ENCODE results near the gene SLC38A11. TPM values are rescaled to one million over a fixed set of nuclear protein-coding genes. Genes with fewer than 3 reads are reported as not detected.

Gene SLC38A11
- total RNA-seq, 2 donors from 2014 or later = not detected

DNA sequence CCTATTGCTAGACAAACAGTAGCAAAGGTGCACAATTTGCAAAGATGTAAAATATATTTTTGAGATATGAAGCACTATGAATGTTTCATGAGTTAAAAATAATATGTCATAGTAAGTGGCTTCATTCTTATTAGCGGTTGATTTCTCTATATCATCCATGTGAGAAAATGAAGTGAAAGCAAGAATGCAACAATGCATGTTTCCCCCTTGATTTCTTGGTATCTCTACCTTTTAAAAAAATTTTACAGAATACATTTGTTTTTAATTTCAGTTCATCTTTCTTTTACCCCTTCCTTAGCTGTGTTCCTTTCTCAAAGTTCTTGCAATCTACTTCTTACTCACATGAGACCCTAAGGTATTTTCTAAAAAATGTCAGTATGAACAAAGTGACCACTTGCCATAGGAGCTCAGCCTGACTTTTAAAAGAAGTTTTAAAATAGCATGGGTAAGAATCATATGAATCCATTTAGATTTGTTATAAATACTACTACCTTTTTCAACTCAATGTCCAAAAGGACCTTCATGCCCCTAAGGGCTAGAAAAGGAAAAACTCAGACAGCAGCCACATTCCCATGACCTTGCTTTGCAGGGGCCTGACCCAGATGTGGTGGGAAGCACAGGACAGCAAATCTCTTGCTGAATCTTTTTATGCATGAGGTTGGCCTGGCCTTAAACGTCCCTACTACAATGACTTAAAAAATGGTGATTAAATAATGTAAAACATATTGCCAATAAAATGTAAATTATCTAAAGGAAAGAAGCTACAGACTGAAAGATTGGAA, 14.8 kb upstream of the SLC38A11 start:
- Histone ChIP-seq H3K9ac (ENCODE audit: extremely low read depth, low read length, poor library complexity, severe bottlenecking) (no peak overlapping the region), H3K4me1 (ENCODE audit: control insufficient read depth, insufficient read depth, low read length) (peaks cover 3% of the 10 kb centered on the region), H3K4me3 (ENCODE audit: low read length) (peak overlapping the region; percentile 50), H3K36me3 (ENCODE audit: control insufficient read depth, insufficient read depth, low read length) (no peaks in the 10 kb centered on the region), H3K27ac (ENCODE audit: low read depth, low read length) (peak overlapping the region; percentile 59), H3K9me3 (ENCODE audit: control insufficient read depth, low read length) (peaks cover 52% of the 10 kb centered on the region), H3K27me3 (ENCODE audit: control insufficient read depth, insufficient read depth, low read length, poor library complexity, severe bottlenecking) (no peaks in the 10 kb centered on the region)
- no peak overlapping the region for H3K4me3 Mint-ChIP-seq
- peaks cover 27% of the 10 kb centered on the region for H3K9me3 Mint-ChIP-seq
- no peaks in the 10 kb centered on the region for H3K4me1 Mint-ChIP-seq
- H3K27ac Mint-ChIP-seq = no peak overlapping the region
- 92% methylated on average over 2 of the region's 2 CpGs; no CpG with 5 or more reads in 1 of the 2 experiments for WGBS, 2 experiments (ENCODE audit: insufficient coverage in 1 of 2, insufficient read length in 1 of 2)
- TF ChIP-seq, protein P1, sequence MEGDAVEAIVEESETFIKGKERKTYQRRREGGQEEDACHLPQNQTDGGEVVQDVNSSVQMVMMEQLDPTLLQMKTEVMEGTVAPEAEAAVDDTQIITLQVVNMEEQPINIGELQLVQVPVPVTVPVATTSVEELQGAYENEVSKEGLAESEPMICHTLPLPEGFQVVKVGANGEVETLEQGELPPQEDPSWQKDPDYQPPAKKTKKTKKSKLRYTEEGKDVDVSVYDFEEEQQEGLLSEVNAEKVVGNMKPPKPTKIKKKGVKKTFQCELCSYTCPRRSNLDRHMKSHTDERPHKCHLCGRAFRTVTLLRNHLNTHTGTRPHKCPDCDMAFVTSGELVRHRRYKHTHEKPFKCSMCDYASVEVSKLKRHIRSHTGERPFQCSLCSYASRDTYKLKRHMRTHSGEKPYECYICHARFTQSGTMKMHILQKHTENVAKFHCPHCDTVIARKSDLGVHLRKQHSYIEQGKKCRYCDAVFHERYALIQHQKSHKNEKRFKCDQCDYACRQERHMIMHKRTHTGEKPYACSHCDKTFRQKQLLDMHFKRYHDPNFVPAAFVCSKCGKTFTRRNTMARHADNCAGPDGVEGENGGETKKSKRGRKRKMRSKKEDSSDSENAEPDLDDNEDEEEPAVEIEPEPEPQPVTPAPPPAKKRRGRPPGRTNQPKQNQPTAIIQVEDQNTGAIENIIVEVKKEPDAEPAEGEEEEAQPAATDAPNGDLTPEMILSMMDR (conservative IDR thresholded peaks at IDR 0.05) = no peak
- H3K36me3 Mint-ChIP-seq (ENCODE audit: low read depth) = peaks cover 9% of the 10 kb centered on the region
- no peaks in the 10 kb centered on the region for H3K27me3 Mint-ChIP-seq (ENCODE audit: insufficient read depth)
- DNase-seq = no peak

DNA sequence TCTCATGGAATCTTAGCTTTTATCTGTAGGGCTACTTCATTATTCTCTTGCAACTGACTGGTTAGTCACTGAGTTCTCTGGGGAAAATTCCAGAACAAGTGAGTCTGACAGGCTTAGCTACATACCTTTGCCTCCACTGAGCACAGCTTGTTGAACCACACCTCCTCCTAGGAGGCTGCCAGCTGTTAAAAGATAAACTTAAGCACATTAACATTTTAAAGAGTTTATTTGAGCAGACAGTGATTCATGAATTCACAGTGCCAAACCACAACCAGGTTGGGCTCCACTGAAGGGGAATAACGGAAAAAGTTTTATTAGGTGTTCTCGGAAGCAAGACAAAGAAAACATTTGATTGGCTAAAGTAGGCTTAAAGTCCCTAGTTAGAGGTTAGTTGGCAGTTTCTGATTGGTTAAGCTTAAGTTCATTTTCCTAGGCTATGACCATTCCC, 12.5 kb upstream of the SLC38A11 start:
- Mint-ChIP-seq H3K4me1 (no peaks in the 10 kb centered on the region), H3K9me3 (peaks cover 27% of the 10 kb centered on the region), H3K36me3 (ENCODE audit: low read depth) (peaks cover 9% of the 10 kb centered on the region), H3K27me3 (ENCODE audit: insufficient read depth) (no peaks in the 10 kb centered on the region), H3K27ac (no peak overlapping the region), H3K4me3 (no peak overlapping the region)
- Histone ChIP-seq H3K27ac (ENCODE audit: low read depth, low read length) (no peak overlapping the region), H3K9me3 (ENCODE audit: control insufficient read depth, low read length) (peaks cover 52% of the 10 kb centered on the region), H3K9ac (ENCODE audit: extremely low read depth, low read length, poor library complexity, severe bottlenecking) (peak overlapping the region; percentile 9), H3K27me3 (ENCODE audit: control insufficient read depth, insufficient read depth, low read length, poor library complexity, severe bottlenecking) (no peaks in the 10 kb centered on the region), H3K4me3 (ENCODE audit: low read length) (peak overlapping the region; percentile 32), H3K4me1 (ENCODE audit: control insufficient read depth, insufficient read depth, low read length) (peaks cover 3% of the 10 kb centered on the region), H3K36me3 (ENCODE audit: control insufficient read depth, insufficient read depth, low read length) (no peaks in the 10 kb centered on the region)
- TF ChIP-seq, protein P1 (conservative IDR thresholded peaks at IDR 0.05) = no peak
- 96% methylated on average over 2 of the region's 2 CpGs; no CpG with 5 or more reads in 1 of the 2 experiments for WGBS, 2 experiments (ENCODE audit: insufficient coverage in 1 of 2, insufficient read length in 1 of 2)
- DNase-seq = peak; percentile 56

DNA sequence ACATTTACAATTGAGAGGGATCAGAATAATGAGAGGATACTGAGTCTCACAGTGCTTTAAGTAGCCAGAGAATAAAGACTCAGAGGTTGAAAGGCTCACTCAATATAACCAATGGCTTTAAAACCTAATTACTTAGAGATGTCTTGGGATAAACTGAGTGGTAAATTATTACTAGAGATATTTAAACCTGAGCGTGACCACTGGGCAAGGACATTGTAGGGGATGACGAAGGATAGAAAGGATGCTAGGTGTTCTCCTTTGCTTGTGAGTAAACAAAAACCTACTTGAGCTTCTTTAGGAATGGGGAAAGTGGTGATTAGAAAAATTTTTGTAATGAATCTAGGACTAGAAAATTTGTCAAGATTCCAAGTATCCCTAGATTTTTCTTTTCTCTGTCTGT, 12.0 kb upstream of the SLC38A11 start:
- H3K9ac ChIP-seq (ENCODE audit: extremely low read depth, low read length, poor library complexity, severe bottlenecking) = peak overlapping the region; percentile 9
- H3K4me1 ChIP-seq (ENCODE audit: control insufficient read depth, insufficient read depth, low read length) = peaks cover 3% of the 10 kb centered on the region
- peaks cover 52% of the 10 kb centered on the region for H3K9me3 ChIP-seq (ENCODE audit: control insufficient read depth, low read length)
- no peaks in the 10 kb centered on the region for H3K36me3 ChIP-seq (ENCODE audit: control insufficient read depth, insufficient read depth, low read length)
- Mint-ChIP-seq H3K36me3 (ENCODE audit: low read depth) (peaks cover 9% of the 10 kb centered on the region), H3K4me1 (no peaks in the 10 kb centered on the region), H3K4me3 (no peak overlapping the region), H3K27me3 (ENCODE audit: insufficient read depth) (no peaks in the 10 kb centered on the region), H3K9me3 (peaks cover 27% of the 10 kb centered on the region), H3K27ac (no peak overlapping the region)
- H3K4me3 ChIP-seq (ENCODE audit: low read length) = peak overlapping the region; percentile 32
- H3K27ac ChIP-seq (ENCODE audit: low read depth, low read length) = no peak overlapping the region
- TF ChIP-seq, protein P1 (conservative IDR thresholded peaks at IDR 0.05) = no peak
- H3K27me3 ChIP-seq (ENCODE audit: control insufficient read depth, insufficient read depth, low read length, poor library complexity, severe bottlenecking) = no peaks in the 10 kb centered on the region
- 95 to 100% methylated on average over 1 to 2 of the region's 2 CpGs for WGBS, 2 experiments (ENCODE audit: insufficient coverage in 1 of 2, insufficient read length in 1 of 2)
- no peak for DNase-seq

All from endodermal cell (in vitro differentiated cells).